Mesendoderm (in vitro differentiated cells): ENCODE data around the gene CPEB3.

ENCODE experiments used
- DNase-seq: peaks from one replicate; pipeline ENCODE4 v3.0.0; 2013
- H2AK5ac ChIP-seq: 2 replicates; pipeline ENCODE4 v1.6.1; 2013; ENCODE audit warnings: low read length, inconsistent platforms
- H2BK120ac ChIP-seq: 2 replicates; pipeline ENCODE4 v1.6.1; 2013; ENCODE audit warnings: low read depth, mild to moderate bottlenecking, low read length, moderate library complexity, mixed read lengths
- H2BK15ac ChIP-seq: replicated peaks from 2 replicates; pipeline ENCODE4 v1.6.1; 2013; ENCODE audit warnings: low read depth, mild to moderate bottlenecking, moderate library complexity
- H2BK5ac ChIP-seq: 2 replicates; pipeline ENCODE4 v1.6.1; 2013; ENCODE audit warnings: low read length, inconsistent platforms
- H3K18ac ChIP-seq: 2 replicates; pipeline ENCODE4 v1.6.1; 2013; ENCODE audit warnings: mild to moderate bottlenecking, low read length, mixed read lengths
- H3K23ac ChIP-seq: one replicate; pipeline ENCODE4 v1.6.1; 2013; ENCODE audit warnings: low read length
- H3K27ac ChIP-seq: 2 replicates; pipeline ENCODE4 v1.5.1; 2013; ENCODE audit warnings: low read depth, mild to moderate bottlenecking, inconsistent platforms, low read length, moderate library complexity
- H3K27me3 ChIP-seq: 2 replicates; pipeline ENCODE4 v1.6.1; 2013; ENCODE audit warnings: low read length, control low read depth, mild to moderate bottlenecking, inconsistent platforms; ENCODE audit not compliant: insufficient read depth, poor library complexity
- H3K36me3 ChIP-seq: 2 replicates; pipeline ENCODE4 v1.6.1; 2013; ENCODE audit warnings: low read length, inconsistent platforms; ENCODE audit not compliant: control insufficient read depth, insufficient read depth
- H3K4ac ChIP-seq: one replicate; pipeline ENCODE4 v1.6.1; 2013; ENCODE audit warnings: low read depth, mild to moderate bottlenecking, low read length, moderate library complexity
- H3K4me1 ChIP-seq: 2 replicates; pipeline ENCODE4 v1.6.1; 2013; ENCODE audit warnings: low read depth, low read length, inconsistent platforms; ENCODE audit not compliant: control insufficient read depth
- H3K4me2 ChIP-seq: 2 replicates; pipeline ENCODE4 v1.6.1; 2013; ENCODE audit warnings: low read length
- H3K4me3 ChIP-seq: 2 replicates; pipeline ENCODE4 v1.5.1; 2013; ENCODE audit warnings: mild to moderate bottlenecking, low read length
- H3K56ac ChIP-seq: one replicate; pipeline ENCODE4 v1.6.1; 2013; ENCODE audit warnings: low read length
- H3K79me1 ChIP-seq: 2 replicates; pipeline ENCODE4 v1.6.1; 2013; ENCODE audit warnings: low read length, inconsistent platforms
- H3K79me2 ChIP-seq: 2 replicates; pipeline ENCODE4 v1.6.1; 2013; ENCODE audit warnings: mild to moderate bottlenecking, low read length; ENCODE audit not compliant: control insufficient read depth, insufficient read depth
- H3K9ac ChIP-seq: 2 replicates; pipeline ENCODE4 v1.6.1; 2013; ENCODE audit warnings: low read length, inconsistent platforms
- H4K5ac ChIP-seq: one replicate; pipeline ENCODE4 v1.6.1; 2013; ENCODE audit warnings: low read length
- H4K8ac ChIP-seq: one replicate; pipeline ENCODE4 v1.6.1; 2013; ENCODE audit warnings: low read depth, mild to moderate bottlenecking, control low read depth, low read length, moderate library complexity
- WGBS: extraction: QIAGEN DNeasy Blood & Tissue Kit; methylation state at CpG from one replicate; pipeline ENCODE4 v1.1.7; 2013; ENCODE audit warnings: low lambda C conversion rate, missing lambda C conversion rate; ENCODE audit not compliant: insufficient coverage; ENCODE audit errors: extremely low coverage; 5-methylcytosine and 5-hydroxymethylcytosine counted together

CPEB3 gene

DNA sequence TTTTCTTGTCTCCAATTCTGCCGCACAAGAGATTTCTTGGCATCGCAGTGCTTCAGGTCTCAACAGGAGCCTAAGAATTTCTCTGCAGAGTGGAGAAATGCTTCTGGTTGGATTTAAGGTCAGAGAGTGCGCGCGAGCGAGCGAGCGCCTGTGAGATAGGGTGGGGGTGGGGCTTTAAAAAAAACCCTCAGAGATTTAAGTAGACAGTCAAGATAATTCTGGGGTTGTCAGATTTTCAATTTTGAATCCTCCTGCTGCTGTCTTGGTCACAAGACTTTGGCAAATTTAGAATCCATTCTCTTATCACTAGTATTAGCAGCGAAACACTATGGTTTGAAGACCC is 49.7 kb downstream of the CPEB3 start:
- no peak overlapping the region for H3K4me3 ChIP-seq
- no peaks in the 10 kb centered on the region for H3K36me3 ChIP-seq
- DNase-seq = peak; percentile 73
- H2BK120ac ChIP-seq = no peak overlapping the region
- H3K4ac ChIP-seq = no peak overlapping the region
- H3K56ac ChIP-seq = no peak overlapping the region
- H3K4me2 ChIP-seq = peak overlapping the region; percentile 98
- no peaks in the 10 kb centered on the region for H3K4me1 ChIP-seq
- H4K8ac ChIP-seq = no peak overlapping the region
- no peaks in the 10 kb centered on the region for H3K79me2 ChIP-seq
- H3K23ac ChIP-seq = no peak overlapping the region
- H3K27ac ChIP-seq = no peak overlapping the region
- WGBS = no CpG with 5 or more reads among the region's 9 CpGs
- no peak overlapping the region for H3K18ac ChIP-seq
- H3K9ac ChIP-seq = no peak overlapping the region
- no peak overlapping the region for H4K5ac ChIP-seq
- H2BK5ac ChIP-seq = no peak overlapping the region
- peaks cover 13% of the 10 kb centered on the region for H3K27me3 ChIP-seq
- H3K79me1 ChIP-seq = no peaks in the 10 kb centered on the region
- H2AK5ac ChIP-seq = no peak overlapping the region
- H2BK15ac ChIP-seq = no peak overlapping the region

DNA sequence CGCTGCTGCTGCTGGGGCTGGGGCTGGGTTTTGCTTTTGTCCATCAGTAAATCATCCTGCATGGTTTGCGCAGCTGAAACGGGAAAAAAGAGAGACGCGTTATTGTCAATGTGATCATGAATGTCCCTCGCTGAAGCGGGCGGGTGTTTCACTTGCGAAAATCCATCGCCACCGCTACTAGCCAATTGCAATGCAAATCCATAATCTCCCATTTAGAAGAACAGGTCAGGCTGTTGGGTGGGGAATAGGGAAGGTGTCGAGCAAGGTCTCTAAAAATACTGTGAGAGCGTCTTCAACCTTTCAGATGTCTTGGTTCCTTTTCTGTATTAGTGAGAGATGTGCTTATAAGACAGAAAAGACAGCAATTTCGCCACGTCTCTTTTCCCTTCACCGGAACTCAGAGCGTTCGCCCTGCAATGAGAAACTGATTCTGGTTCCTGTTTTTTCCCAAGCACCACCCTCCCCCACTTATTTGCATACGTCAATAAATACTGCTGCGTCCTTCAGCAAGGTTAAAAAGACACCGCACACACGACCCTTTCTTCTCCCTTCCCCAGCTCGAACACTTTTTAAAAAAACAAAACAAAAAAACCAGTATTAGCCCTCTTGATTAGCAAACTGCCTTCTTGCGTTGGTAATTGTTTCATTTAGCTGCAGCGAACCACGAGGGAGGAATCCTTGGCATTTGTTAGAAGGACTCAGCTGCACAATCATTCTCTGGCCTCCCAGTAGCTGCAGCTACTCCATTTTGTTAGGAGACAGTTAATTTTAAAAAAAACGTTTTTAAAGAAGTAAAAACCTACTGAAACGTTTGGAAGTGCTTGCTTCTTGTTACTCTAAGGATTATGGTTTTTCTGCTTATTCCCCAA is 50.4 kb downstream of the CPEB3 start:
- WGBS = no CpG with 5 or more reads among the region's 28 CpGs
- H3K4ac ChIP-seq = no peak overlapping the region
- peak; percentile 80 for DNase-seq

DNA sequence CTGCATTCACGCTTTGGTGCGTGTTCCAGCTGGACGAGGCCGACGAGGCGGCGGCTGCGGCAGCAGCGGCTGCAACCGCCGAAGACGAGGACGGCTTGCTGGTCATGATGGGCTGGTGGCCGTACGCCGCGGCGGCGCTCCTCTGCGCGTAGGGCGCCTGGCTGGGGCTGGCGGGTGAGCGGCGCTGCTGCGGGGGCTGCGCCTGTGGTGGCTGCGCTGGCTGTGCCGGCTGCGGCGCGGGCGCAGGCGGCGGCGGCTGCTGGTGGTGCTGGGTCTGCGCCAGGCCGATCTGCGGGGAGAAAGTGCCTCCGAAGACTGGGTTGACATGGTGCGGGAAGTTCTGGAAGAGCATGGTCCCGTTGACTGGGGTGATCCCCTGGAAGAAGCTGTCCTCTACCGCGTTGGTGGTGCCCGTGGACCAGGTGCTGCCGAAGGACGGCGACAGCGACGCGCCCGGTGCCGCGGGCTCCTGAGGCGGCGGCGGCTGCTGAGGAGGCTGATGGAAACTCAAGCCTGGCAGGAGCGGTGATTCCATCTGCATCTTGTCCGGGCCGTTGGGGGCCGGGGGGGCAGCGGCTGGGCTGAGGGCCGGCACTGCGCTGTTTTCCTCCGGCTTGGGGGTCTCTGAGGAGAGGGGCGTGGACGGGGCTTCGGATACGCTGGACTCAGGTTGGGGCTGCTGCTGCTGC is 51.1 kb downstream of the CPEB3 start:
- no peak overlapping the region for H3K18ac ChIP-seq
- no peak overlapping the region for H2BK120ac ChIP-seq
- peak overlapping the region; percentile 53 for H3K23ac ChIP-seq
- H3K79me2 ChIP-seq = no peaks in the 10 kb centered on the region
- H3K9ac ChIP-seq = peak overlapping the region; percentile 57
- H4K8ac ChIP-seq = no peak overlapping the region
- no peaks in the 10 kb centered on the region for H3K4me1 ChIP-seq
- no peak overlapping the region for H3K4ac ChIP-seq
- WGBS = no CpG with 5 or more reads among the region's 69 CpGs
- H3K4me3 ChIP-seq = peak overlapping the region; percentile 48
- peak overlapping the region; percentile 79 for H3K56ac ChIP-seq
- no peak overlapping the region for H3K27ac ChIP-seq
- no peaks in the 10 kb centered on the region for H3K36me3 ChIP-seq
- H2BK15ac ChIP-seq = no peak overlapping the region
- DNase-seq = peak; percentile 53
- no peak overlapping the region for H4K5ac ChIP-seq
- H3K27me3 ChIP-seq = peaks cover 13% of the 10 kb centered on the region
- peak overlapping the region; percentile 98 for H3K4me2 ChIP-seq
- H2AK5ac ChIP-seq = no peak overlapping the region
- no peaks in the 10 kb centered on the region for H3K79me1 ChIP-seq
- H2BK5ac ChIP-seq = no peak overlapping the region

More for the DNA sequence above, 50.4 kb downstream of the CPEB3 start:
- no peak overlapping the region for H4K8ac ChIP-seq
- no peak overlapping the region for H2AK5ac ChIP-seq
- H3K23ac ChIP-seq = no peak overlapping the region
- H3K79me2 ChIP-seq = no peaks in the 10 kb centered on the region
- H2BK15ac ChIP-seq = no peak overlapping the region
- H3K4me1 ChIP-seq = no peaks in the 10 kb centered on the region
- H3K27me3 ChIP-seq = peaks cover 13% of the 10 kb centered on the region
- no peak overlapping the region for H4K5ac ChIP-seq
- H3K4me3 ChIP-seq = peak overlapping the region; percentile 48
- H2BK120ac ChIP-seq = no peak overlapping the region
- no peak overlapping the region for H2BK5ac ChIP-seq
- no peaks in the 10 kb centered on the region for H3K79me1 ChIP-seq
- H3K9ac ChIP-seq = peak overlapping the region; percentile 57
- peak overlapping the region; percentile 98 for H3K4me2 ChIP-seq
- H3K18ac ChIP-seq = no peak overlapping the region
- no peak overlapping the region for H3K27ac ChIP-seq
- H3K36me3 ChIP-seq = no peaks in the 10 kb centered on the region
- H3K56ac ChIP-seq = no peak overlapping the region

DNA sequence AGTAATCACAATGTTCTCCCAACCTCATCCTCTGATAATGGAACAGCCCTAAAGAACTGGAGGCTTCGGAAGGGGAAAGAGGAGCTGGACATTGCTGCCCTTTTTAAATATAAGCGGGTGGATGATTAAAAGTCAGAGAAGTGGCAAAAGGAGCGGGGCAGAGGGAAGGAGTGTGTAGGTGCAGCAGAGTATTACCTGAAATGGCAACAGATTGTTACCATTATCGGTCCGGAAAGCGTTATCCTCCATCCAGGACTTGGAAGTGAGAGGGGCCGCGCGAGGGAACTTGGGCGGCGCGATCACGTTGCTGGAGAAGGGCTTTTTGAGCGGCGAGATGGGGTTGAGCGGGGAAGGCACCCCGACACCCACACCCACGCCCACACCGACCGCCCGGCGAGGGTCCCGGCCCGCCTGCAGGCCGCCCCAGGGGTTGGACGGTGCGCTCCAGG is 51.7 kb downstream of the CPEB3 start:
- H2BK15ac ChIP-seq = no peak overlapping the region
- peak overlapping the region; percentile 12 for H3K4me3 ChIP-seq
- no peaks in the 10 kb centered on the region for H3K79me1 ChIP-seq
- H3K4ac ChIP-seq = no peak overlapping the region
- no peaks in the 10 kb centered on the region for H3K79me2 ChIP-seq
- H3K27ac ChIP-seq = no peak overlapping the region
- H2BK120ac ChIP-seq = no peak overlapping the region
- no peak overlapping the region for H2BK5ac ChIP-seq
- H3K4me2 ChIP-seq = peak overlapping the region; percentile 98
- peak overlapping the region; percentile 53 for H3K23ac ChIP-seq
- H3K27me3 ChIP-seq = peaks cover 13% of the 10 kb centered on the region
- H4K5ac ChIP-seq = no peak overlapping the region
- no peaks in the 10 kb centered on the region for H3K4me1 ChIP-seq
- peak overlapping the region; percentile 57 for H3K9ac ChIP-seq
- H3K36me3 ChIP-seq = no peaks in the 10 kb centered on the region
- peak overlapping the region; percentile 79 for H3K56ac ChIP-seq
- H4K8ac ChIP-seq = no peak overlapping the region
- WGBS = no CpG with 5 or more reads among the region's 27 CpGs
- H3K18ac ChIP-seq = no peak overlapping the region
- peak; percentile 23 for DNase-seq
- no peak overlapping the region for H2AK5ac ChIP-seq

DNA sequence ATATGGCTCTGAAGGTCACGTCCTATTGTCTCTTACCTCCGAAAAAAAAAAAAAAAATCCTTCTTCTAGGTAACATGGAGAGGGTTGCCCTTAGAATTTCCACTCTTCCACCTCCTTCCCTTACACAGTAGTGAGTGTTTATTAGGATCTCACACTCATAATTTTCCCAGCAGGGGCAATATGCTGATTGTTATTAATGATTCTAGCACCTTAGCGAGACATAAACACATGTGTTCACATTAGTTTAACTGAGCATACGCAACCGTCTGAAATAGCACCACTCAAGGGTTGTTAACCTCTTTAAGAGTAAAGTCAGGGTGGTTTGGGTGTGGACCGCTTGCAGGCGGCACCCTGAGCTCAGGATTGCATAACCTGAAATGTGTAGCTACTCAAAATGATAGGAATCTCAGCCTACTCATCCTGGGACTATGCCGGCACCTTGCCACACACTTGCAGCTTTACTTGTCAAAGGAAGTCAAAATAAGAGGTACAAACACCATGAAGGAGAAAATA is 52.2 kb downstream of the CPEB3 start:
- WGBS = no CpG with 5 or more reads among the region's 8 CpGs
- Histone ChIP-seq H3K79me1 (no peaks in the 10 kb centered on the region), H2AK5ac (no peak overlapping the region), H4K5ac (no peak overlapping the region), H3K4me2 (no peak overlapping the region), H2BK5ac (no peak overlapping the region), H3K4me3 (no peak overlapping the region), H3K36me3 (no peaks in the 10 kb centered on the region), H3K27ac (no peak overlapping the region), H2BK120ac (no peak overlapping the region), H3K18ac (no peak overlapping the region), H3K79me2 (no peaks in the 10 kb centered on the region), H3K4ac (no peak overlapping the region), H3K4me1 (no peaks in the 10 kb centered on the region), H3K9ac (no peak overlapping the region), H4K8ac (no peak overlapping the region), H3K56ac (no peak overlapping the region), H3K27me3 (peaks cover 13% of the 10 kb centered on the region), H2BK15ac (no peak overlapping the region), H3K23ac (no peak overlapping the region)
- peak; percentile 47 for DNase-seq
